Adrenal gland (tissue), 12 donors: ENCODE measurements around the gene MAP4. TPM values are rescaled to one million over a fixed set of nuclear protein-coding genes. Genes with fewer than 3 reads are reported as not detected.

Experiments
- DNase-seq, 7 donors: peaks; one replicate each; pipeline ENCODE4 v3.0.0-alpha.2; 2019 to 2020
- H3K27ac ChIP-seq, 5 donors: fragments of 200-600 bp; sonication (generic) in 4 of 5; 1 replicate in 3 of 5; 2 replicates in 2 of 5; pipeline versions ENCODE4 v1.5.1 to v1.8.0; 2016 to 2020; ENCODE audit warnings: mild to moderate bottlenecking in 1 of 5
- H3K27me3 ChIP-seq: fragments of 200-600 bp; 2 replicates; pipeline ENCODE4 v1.8.0; 2021
- H3K36me3 ChIP-seq, 2 donors: fragments of 200-600 bp; replicated peaks in 1 of 2; 1 replicate in 1 of 2; 2 replicates in 1 of 2; pipeline versions ENCODE4 v1.5.1 to v1.8.0; 2018 to 2022
- H3K4me1 ChIP-seq, 2 donors: fragments of 200-600 bp; replicated peaks in 1 of 2; 1 replicate in 1 of 2; 2 replicates in 1 of 2; pipeline versions ENCODE4 v1.5.1 to v1.8.0; 2018 to 2021
- H3K4me3 ChIP-seq, 4 donors: fragments of 200-600 bp; sonication (generic) in 3 of 4; one replicate each; pipeline ENCODE4 v1.5.1; 2016 to 2018
- H3K9me3 ChIP-seq, 3 donors: fragments of 200-600 bp; sonication (generic) in 1 of 3; replicated peaks in 1 of 3; 1 replicate in 2 of 3; 2 replicates in 1 of 3; pipeline versions ENCODE4 v1.5.1 to v1.8.0; 2016 to 2021
- CTCF ChIP-seq, 6 experiments: fragments of 450-650 bp in 4 of 6; fragments of 200-600 bp in 2 of 6; sonication (generic) in 1 of 6; IDR thresholded peaks; 1 replicate in 5 of 6; 2 replicates in 1 of 6; pipeline versions ENCODE4 v1.5.1 to v1.8.0; 2016 to 2021; ENCODE audit warnings: antibody characterized with exemption in 6 of 6, mild to moderate bottlenecking in 2 of 6, moderate library complexity in 1 of 6
- POLR2A ChIP-seq, 2 donors: fragments of 450-650 bp; IDR thresholded peaks; one replicate each; pipeline ENCODE4 v1.6.1; 2017; ENCODE audit warnings: antibody characterized with exemption in 2 of 2, mild to moderate bottlenecking in 2 of 2, moderate library complexity in 1 of 2
- WGBS, 4 donors: extraction: QIAGEN DNeasy Blood & Tissue Kit in 2 of 4; methylation state at CpG; one replicate each; pipeline versions ENCODE4 v1.1.5 to v1.1.7; 2013 to 2017; 5-methylcytosine and 5-hydroxymethylcytosine counted together
- intact Hi-C, 2 donors: fragments of 100-400 bp; cut with DNase I; formaldehyde crosslinking; loops; one replicate each; pipeline versions ENCODE4 v1.14.1 to v1.15.0; 2022 to 2023
- microRNA counts, 2 donors: library from miRNA; unstranded; fragments of <30 nt; microRNA quantifications; one replicate each; lab custom pipeline; 2016
- microRNA-seq, 3 donors: library from miRNA; unstranded; fragments of <30 nt; microRNA quantifications; one replicate each; pipeline ENCODE4, GENCODE V29; 2017 to 2020
- polyA plus RNA-seq, 3 donors: library from polyadenylated mRNA; stranded (reverse); fragments of 200-250 nt in 2 of 3; fragments of 350-450 nt in 1 of 3; fragmentation: Illumina TruSeq in 1 of 3; extraction: RNeasy Lipid Tissue Mini Kit (QIAGEN cat#74804) in 1 of 3; gene quantifications; one replicate each; pipeline ENCODE4 v1.2.3, GENCODE V29; 2013 to 2014
- small RNA-seq, 2 donors: library from RNA; depleted of rRNA; stranded (forward); fragments of <200 nt; gene quantifications; one replicate each; pipeline ENCODE3, GENCODE V24; 2016
- total RNA-seq, 9 donors: library from RNA; depleted of rRNA in 4 of 9; stranded (reverse); fragments of >200 nt in 4 of 9; fragments of 120-200 nt in 1 of 9; fragmentation: NEBNext Ultra II Directional in 1 of 9; extraction: Animal tissue kit (Norgen Biotek cat#: 25700) in 1 of 9; gene quantifications; one replicate each; pipeline versions ENCODE4 v1.1.0 to v1.2.4, GENCODE V29; 2013 to 2023
- donor health status: healthy with polysubstance abuse.
- donor health status: Bipolar disorder and iron deficiency.
- donor health status: DM: yes; HTN: yes; CAD: no.
- donor health status: DM: no; HTN: no; CAD: no.
- donor health status: DM: no; HTN: no; CAD: no.
- donor health status: DM: yes; HTN: yes; CAD: no.

MAP4 gene
- total and polyA plus RNA-seq, 12 donors = 34.3 to 152 (median 75.7) TPM

DNA sequence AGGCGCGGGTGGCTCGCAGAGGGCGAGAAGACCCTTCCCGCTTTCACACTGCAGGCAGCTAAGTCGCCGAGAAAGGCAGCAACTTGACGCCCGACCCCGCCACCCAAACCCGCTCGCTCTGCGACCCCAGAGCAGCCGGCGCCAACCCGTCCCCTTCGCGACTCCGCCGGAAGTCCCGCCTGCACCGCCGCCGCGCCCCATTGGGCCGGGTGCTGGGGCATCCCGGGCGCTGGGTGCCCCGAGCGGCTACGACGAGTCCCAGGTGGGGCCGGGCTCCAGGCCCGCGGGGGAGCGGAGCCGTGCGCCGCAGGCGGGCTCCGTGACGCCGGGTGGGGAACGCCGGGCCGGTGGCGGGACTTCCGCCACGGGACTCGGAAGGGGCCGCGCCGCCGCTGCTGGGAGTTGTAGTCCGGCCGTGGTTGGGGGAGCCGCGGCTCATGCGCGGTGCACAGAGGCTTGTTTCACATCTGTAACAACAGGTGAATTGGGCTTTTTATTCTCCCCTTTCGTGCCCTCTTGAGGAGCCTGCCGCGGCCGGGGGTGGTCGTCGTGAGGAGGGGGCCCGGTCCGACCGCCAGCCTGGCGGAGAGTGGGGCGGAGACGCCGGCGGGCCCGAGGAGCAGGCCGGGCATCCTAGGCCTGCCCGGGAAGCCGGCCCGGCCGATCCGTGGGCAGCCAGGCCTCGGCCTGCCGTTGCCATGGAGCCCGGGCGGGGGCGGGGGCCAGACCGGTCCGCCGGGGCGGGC is 213.3 kb downstream of the MAP4 start, which contains the start of gene DHX30:
TSS of gene DHX30 (plus strand) at position 405 of the 746 bp plus-strand sequence. CDS start 7,546 bp downstream, outside the sequence.
- no peaks in the 10 kb centered on the region for H3K27me3 ChIP-seq
- TF ChIP-seq POLR2A (IDR thresholded peaks at IDR 0.05) (peak; percentile 42 to 81), CTCF (IDR thresholded peaks at IDR 0.05) (no peak)
- intact Hi-C loops = no loop called here

More for the DNA sequence above, 213.3 kb downstream of the MAP4 start, which contains the start of gene DHX30:
- WGBS, 4 donors = 0 to 4% (median 1%) methylated on average over 16 to 90 of the region's 90 CpGs
- H3K4me3 ChIP-seq = peak within 1 kb of the TSS; percentile 48 to 100 (median 75)
- DNase-seq = peak; percentile 85 to 93 (median 90)
- peaks cover 0 to 22% of the 10 kb centered on the region in 2 donors for H3K36me3 ChIP-seq
- H3K27ac ChIP-seq = peak within 1 kb of the TSS; percentile 82 to 99 (median 98)
- H3K9me3 ChIP-seq = no peaks in the 10 kb centered on the region
- H3K4me1 ChIP-seq = peaks cover 12 to 26% of the 10 kb centered on the region in 2 donors

MicroRNA genes within 50 kb of the gene (microRNA counts, 767-probe panel; counts per million panel counts)
- microRNA hsa-miR-1226-3p (lab: Ali Mortazavi, UCI) = 0 counts per million in 2 donors

Small RNA genes lying within 50 kb of the gene (microRNA-seq; reads per million reads assigned to microRNA genes)
- gene MIR1226 = 13.9 to 123 (median 45.8) reads per million in 3 donors

Small RNA genes lying within 50 kb of the gene (small RNA-seq; reads per million reads assigned to genes)
- gene AC124916.2 = 0 reads per million in 2 donors
- gene MIR1226 = 0 reads per million in 2 donors
- 0 reads per million in 2 donors for gene RF00019
- 0 reads per million in 2 donors for gene RF02271

Other genes with a start within 250 kb of the MAP4 start
- gene SMARCC1, start 234.5 kb downstream of the MAP4 start, total RNA-seq = 10 to 100 TPM; 12.1 to 47.4 (median 29.6) TPM
- 10 to 100 TPM in 2 of 3 donors, 1 to 10 TPM in 1; 5.5 to 20.7 (median 11.7) TPM for gene SMARCC1, start 234.5 kb downstream of the MAP4 start, polyA plus RNA-seq
- gene DHX30, start 213.3 kb downstream of the MAP4 start, total RNA-seq = 10 to 100 TPM; 53.8 to 79.9 (median 63.9) TPM
- gene DHX30, start 213.3 kb downstream of the MAP4 start, polyA plus RNA-seq = 10 to 100 TPM; 35.5 to 63.9 (median 60.5) TPM
- gene CDC25A, start 172.0 kb upstream of the MAP4 start, total RNA-seq = 10 to 100 TPM in 1 of 9 donors, 1 to 10 TPM in 8; 1.0 to 23.6 (median 1.3) TPM
- gene CDC25A, start 172.0 kb upstream of the MAP4 start, polyA plus RNA-seq = 1 to 10 TPM in 1 of 3 donors, under 1 TPM in 2; 0.57 to 3.0 (median 0.64) TPM
- gene CAMP, start 207.1 kb upstream of the MAP4 start, total RNA-seq = under 1 TPM in 1 of 9 donors, not detected in 8; 0.67 TPM
- gene CAMP, start 207.1 kb upstream of the MAP4 start, polyA plus RNA-seq = under 1 TPM in 2 of 3 donors, not detected in 1; 0.17 to 0.56 TPM
- 10 to 100 TPM in 8 of 9 donors, 1 to 10 TPM in 1; 8.7 to 30.9 (median 12.9) TPM for gene ZNF589, start 224.7 kb upstream of the MAP4 start, total RNA-seq
- gene ZNF589, start 224.7 kb upstream of the MAP4 start, polyA plus RNA-seq = 10 to 100 TPM in 2 of 3 donors, 1 to 10 TPM in 1; 4.1 to 22.5 (median 11.6) TPM